ENCODE results near the gene ELAC2. TPM values are rescaled to one million over a fixed set of nuclear protein-coding genes. Genes with fewer than 3 reads are reported as not detected.

Gene ELAC2
- total RNA-seq, 1 donor from 2014 or later: 85.8 TPM

DNA sequence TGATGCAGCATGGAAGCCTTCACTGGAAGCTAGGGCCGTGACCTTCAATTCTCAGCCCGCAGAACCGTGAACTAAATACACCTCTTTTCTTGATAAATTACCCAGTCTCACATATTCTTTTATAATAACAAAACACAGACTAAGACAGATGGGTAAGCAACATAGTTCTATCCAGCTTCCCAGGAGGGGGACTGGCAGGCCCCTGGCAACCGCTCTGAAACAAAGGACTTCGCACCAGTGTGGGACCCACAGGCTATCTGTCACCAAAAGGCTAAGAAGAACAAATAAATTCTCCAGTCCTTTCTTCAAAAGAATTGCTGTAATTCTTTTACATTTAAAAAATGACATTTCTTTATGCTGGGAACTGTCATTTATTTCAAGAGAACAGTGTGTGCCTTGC, 19.0 kb downstream of the ELAC2 start:
- no peak for TF ChIP-seq CTCF (IDR thresholded peaks at IDR 0.05; ENCODE audit: insufficient read depth, low read length, severe bottlenecking)
- DNase-seq (ENCODE audit: low read depth) (no peak), FAIRE-seq (no peak)
- no peaks in the 10 kb centered on the region for H3K27me3 ChIP-seq (ENCODE audit: control insufficient read depth, insufficient read depth, low read length)
- H3K4me3 ChIP-seq (ENCODE audit: low read depth, low read length): no peak overlapping the region
- H3K36me3 ChIP-seq (ENCODE audit: control insufficient read depth, insufficient read depth, low read length): peaks cover 62% of the 10 kb centered on the region

- H3K27me3 ChIP-seq (ENCODE audit: control insufficient read depth, insufficient read depth, low read length): no peaks in the 10 kb centered on the region
- no peak for TF ChIP-seq CTCF (IDR thresholded peaks at IDR 0.05; ENCODE audit: insufficient read depth, low read length, severe bottlenecking)
- H3K4me3 ChIP-seq (ENCODE audit: low read depth, low read length): no peak overlapping the region
- H3K36me3 ChIP-seq (ENCODE audit: control insufficient read depth, insufficient read depth, low read length): peaks cover 64% of the 10 kb centered on the region
- DNase-seq (ENCODE audit: low read depth) (no peak), FAIRE-seq (no peak)
These were observed 19.4 kb downstream of the ELAC2 start for GRCh38 chr17:12998461-12998860.

DNA sequence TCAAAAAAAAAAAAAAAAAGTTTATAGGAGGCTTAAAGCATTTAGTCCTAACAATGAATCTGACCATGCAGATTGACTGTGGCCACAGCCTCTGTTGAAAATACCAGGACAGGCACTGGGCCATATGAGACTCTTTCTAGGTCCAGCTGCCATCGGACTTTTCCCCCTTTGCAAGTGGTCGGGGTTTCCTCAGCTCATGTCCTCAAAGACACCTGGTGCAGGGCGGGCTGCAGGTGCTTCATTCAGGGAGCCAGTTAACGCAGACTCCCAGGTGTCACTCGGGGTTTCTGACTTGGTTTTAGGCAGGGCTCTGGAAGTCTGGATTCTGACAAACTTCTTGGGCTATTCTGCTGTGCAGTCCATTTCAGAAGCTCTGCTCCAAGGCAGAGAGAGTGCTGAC, 20.9 kb downstream of the ELAC2 start:
- no peak for TF ChIP-seq CTCF (IDR thresholded peaks at IDR 0.05; ENCODE audit: insufficient read depth, low read length, severe bottlenecking)
- Histone ChIP-seq H3K27me3 (ENCODE audit: control insufficient read depth, insufficient read depth, low read length) (no peaks in the 10 kb centered on the region), H3K4me3 (ENCODE audit: low read depth, low read length) (no peak overlapping the region), H3K36me3 (ENCODE audit: control insufficient read depth, insufficient read depth, low read length) (peaks cover 59% of the 10 kb centered on the region)
- no peak for DNase-seq (ENCODE audit: low read depth)
- FAIRE-seq: no peak

DNA sequence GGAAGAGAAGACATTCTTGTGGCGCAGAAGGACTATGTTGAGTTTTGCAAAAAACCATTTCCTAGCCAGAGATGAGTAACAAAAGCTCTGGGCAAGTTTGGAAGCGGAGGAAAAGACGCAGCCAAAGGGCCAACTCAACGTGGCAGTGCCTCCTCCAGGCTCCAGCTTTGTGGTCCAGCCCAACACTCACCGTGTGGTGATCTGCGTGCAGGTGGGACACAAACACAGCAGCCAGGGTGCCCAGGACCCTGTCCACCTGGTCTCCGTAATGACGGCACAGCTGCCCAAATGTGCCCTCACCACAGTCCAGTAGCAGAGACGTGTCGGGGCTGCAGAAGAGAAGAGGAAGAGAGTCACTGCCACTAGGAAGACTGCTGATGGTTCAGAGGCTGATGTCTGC, 21.5 kb downstream of the ELAC2 start:
- Histone ChIP-seq H3K27me3 (ENCODE audit: control insufficient read depth, insufficient read depth, low read length) (no peaks in the 10 kb centered on the region), H3K36me3 (ENCODE audit: control insufficient read depth, insufficient read depth, low read length) (peaks cover 59% of the 10 kb centered on the region), H3K4me3 (ENCODE audit: low read depth, low read length) (no peak overlapping the region)
- no peak for TF ChIP-seq CTCF (IDR thresholded peaks at IDR 0.05; ENCODE audit: insufficient read depth, low read length, severe bottlenecking)
- no peak for DNase-seq (ENCODE audit: low read depth)
- FAIRE-seq: peak; percentile 88

DNA sequence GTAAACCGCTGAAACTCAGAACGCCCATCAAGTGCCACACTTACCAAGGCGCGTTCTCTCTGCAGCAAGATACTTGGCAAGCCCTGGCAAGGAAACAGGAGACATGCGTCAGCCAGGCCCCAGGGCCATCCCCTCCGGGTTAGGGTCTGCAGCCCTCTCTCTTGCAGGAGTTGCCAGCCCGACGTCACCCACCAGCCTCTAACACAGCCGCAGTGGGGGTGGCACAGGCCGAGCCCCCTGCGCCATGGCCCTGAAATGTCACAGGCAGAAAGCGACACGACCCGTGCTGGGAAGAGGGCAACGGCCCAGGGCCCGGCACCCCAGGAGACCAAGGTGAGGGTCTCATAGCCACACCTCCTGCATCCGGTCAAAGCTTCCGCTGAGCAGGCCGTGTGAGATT, 21.9 kb downstream of the ELAC2 start:
- no peak for FAIRE-seq
- Histone ChIP-seq H3K27me3 (ENCODE audit: control insufficient read depth, insufficient read depth, low read length) (no peaks in the 10 kb centered on the region), H3K4me3 (ENCODE audit: low read depth, low read length) (no peak overlapping the region), H3K36me3 (ENCODE audit: control insufficient read depth, insufficient read depth, low read length) (peaks cover 59% of the 10 kb centered on the region)
- TF ChIP-seq CTCF (IDR thresholded peaks at IDR 0.05; ENCODE audit: insufficient read depth, low read length, severe bottlenecking): no peak
- DNase-seq (ENCODE audit: low read depth): no peak

DNA sequence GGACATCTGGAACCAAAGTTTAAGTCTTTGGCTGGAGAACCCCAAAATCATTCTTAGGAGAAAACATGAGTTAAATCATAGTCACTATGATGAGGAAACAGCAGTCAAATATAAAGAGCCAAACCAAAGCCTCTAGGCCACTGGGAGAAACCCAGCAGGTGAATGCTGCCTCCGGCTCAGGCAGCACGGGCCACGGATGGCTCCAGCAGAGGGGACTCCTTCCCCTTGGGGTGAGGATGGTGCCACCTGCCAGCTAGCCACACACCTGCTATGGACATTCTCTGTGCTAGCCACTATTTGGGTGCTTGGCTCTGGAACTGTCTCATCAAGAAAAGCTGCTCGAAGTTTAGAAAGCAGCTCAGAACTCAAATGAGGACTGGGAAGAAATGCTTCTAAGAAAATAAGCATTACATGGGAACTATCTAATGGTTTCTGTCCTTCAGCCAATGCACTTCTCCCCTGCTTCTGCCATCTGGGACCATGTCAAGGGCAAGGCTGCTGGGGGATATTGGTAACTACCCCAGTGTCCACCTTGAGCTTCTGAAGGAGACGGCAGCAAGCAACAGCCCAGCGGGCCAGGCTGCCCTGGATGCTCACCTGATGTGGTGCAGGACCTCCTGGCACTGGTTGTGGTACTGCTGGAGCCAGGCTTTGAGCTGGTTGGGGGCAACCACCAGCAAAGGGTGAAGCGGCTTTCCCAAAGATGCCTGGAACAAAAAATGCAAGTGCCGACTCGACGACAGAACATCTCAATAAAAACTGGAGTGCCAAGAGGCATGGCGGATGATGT, 22.5 kb downstream of the ELAC2 start:
- DNase-seq (ENCODE audit: low read depth) (no peak), FAIRE-seq (no peak)
- no peak for TF ChIP-seq CTCF (IDR thresholded peaks at IDR 0.05; ENCODE audit: insufficient read depth, low read length, severe bottlenecking)
- H3K36me3 ChIP-seq (ENCODE audit: control insufficient read depth, insufficient read depth, low read length): peaks cover 53% of the 10 kb centered on the region
- no peaks in the 10 kb centered on the region for H3K27me3 ChIP-seq (ENCODE audit: control insufficient read depth, insufficient read depth, low read length)
- H3K4me3 ChIP-seq (ENCODE audit: low read depth, low read length): no peak overlapping the region

Measured in bronchial epithelial cell (primary cell).